ENCODE results near the gene SYT6.
"Not testable (repeated sequence)": the region's sequence is repeated elsewhere in the genome, so short reads cannot be mapped to it uniquely, and the experiment has no call there.

SYT6 gene

DNA sequence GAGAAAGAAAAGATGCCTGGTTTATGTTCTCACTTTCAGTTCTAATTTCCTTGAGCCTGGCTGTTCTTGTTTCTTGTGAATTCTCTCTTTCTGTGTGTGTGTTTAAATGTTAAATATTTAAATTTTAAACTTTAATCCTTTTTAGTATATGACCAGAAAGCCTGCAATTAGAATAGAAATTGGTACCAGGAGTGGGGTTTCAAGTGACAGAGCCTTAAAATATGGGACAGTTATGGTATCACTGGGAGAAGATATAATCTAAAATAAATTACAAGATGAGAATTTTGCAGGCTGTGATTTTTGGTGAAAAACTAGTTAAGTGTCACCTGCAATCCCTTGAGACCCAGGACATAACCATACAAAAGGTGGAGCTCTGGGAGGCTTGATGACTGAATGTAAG, 81.4 kb downstream of the SYT6 start:
- no peak for DNase-seq (ENCODE audit: low spot score)

DNA sequence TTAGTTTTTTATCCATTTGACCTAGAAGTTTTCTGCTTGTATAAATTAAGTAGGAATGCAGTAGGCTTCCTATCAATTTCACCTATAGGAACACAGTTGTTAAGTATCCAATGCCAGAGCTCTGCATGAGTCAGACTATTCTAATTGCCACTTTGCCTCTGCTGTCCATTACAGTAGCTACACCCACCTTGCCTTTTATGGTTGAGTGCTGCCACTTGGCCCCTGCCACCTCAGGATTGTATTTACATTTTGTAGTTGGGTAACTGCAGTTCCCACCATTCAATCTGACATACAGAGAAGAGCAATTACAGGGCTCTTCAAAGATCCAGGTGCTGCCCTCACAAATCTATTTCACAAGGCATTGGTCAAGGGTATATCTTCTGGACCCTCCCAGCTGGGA, 83.9 kb downstream of the SYT6 start:
- not testable (repeated sequence) for DNase-seq (ENCODE audit: low spot score)

DNA sequence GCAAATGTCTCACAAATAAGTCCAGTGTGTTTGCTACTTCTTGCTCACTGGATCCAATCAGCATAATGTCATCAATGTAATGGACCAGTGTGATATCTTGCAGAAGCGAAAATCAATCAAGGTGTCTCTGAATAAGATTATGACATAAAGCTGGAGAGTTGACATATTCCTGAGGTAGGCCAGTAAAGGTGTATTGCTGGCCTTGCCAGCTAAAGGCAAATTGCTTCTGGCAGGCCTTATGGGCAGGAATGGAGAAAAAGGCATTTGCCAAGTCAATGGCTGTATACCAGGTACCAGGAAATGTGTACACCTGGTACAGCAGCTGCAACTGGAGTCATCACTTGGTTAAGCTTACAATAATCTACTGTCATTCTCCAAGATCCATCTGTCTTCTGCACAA, 85.0 kb downstream of the SYT6 start:
- not testable (repeated sequence) for DNase-seq (ENCODE audit: low spot score)

DNA sequence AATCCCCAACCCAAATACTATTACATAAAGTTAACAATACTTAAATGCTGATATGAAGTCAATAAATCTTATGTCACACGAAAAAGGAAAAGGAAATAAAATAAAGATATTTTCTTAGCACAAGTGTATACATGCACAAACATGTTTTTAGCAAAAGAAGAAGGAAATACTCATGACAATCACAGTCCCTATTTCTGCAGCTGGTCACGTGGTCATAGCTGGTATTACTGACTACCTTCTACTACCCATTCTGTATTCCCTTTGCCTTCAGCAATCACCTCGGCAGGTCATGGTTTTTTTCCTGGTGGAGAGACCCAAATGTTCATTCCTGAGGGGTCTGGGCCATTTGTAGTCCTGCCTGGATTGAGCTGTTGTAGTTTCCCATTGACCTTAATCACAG, 88.0 kb downstream of the SYT6 start:
- not testable (repeated sequence) for DNase-seq (ENCODE audit: low spot score)

DNA sequence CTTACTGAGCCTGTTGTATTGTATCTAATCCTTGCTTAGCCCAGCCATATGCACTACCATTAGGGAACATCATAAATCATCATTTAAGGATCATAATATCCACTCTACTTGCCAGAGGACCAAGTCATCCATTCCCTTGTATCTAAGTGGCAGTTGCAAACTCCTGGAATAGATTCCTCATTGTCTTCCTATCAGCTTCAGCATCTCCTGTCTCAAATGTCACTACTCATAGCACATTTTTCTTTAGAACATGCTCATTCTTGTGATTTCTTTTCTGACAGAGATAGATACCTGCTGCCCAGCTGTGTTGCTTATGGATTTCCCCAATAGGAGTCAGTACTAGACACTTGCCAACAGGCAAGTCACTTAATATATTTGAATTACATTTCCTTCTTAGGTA, 90.1 kb downstream of the SYT6 start:
- DNase-seq (ENCODE audit: low spot score) = no peak

DNA sequence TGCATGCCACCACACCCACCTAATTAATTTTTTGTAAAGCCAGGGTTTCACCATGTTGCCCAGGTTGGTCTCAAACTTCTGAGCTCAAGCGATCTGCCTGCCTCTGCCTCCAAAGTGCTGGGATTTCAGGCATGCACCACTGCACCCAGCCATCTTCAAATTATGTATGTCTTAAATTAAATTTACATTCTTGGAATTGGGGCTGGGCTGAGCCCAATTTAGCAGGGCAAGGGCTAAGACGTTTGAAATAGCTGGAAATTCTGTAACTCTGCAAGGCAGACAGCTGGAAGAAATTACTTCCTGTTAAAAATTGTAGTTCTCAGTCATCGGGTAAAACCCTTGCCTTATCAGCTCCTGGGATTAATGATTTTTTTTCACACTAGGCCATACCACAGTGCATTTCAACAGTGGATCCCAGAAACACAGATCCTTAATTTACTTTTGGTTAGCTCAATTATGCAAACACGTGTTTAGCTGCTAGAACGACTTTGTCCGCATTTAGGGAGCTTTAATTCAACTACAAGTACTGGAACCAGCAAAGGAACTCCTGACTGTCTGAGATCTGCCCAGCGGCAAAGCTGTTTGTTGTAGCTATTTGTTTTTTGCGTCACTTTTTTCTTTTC, 91.1 kb downstream of the SYT6 start:
- DNase-seq (ENCODE audit: low spot score) = no peak

DNA sequence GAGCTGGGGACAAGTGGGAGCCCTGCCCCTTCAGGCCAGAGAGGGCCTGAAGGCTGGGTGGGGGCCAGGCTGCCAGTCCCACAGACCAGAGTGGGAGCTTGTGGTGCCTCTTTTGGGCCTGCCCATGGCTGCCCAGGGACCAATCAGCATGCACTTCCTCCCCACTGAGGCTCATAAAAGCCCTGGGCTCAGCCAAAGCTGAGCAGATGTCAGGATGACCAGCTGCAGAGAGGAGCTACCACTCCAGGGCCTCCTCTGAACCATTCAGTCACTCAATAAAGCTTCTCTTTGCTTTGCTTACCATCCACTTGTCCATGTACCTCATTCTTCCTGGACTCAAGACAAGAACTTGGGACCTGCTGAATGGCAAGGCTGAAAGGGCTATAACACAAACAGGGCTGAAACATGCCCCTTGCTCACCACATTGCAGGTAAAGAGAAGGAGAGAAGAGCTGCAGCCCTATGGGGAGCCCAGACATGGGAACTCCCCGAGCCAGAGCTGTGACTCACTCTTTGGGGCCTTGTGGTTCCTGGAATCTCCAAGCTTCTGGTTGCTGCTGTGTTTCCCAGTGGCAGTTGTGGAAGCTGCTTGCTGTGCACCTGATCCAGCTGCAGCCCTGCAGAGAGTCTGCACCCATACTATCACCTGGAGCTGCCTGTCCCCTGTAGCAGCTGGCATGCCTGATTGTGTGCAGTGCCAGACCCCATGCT, 92.4 kb downstream of the SYT6 start:
- DNase-seq (ENCODE audit: low spot score) = no peak

DNA sequence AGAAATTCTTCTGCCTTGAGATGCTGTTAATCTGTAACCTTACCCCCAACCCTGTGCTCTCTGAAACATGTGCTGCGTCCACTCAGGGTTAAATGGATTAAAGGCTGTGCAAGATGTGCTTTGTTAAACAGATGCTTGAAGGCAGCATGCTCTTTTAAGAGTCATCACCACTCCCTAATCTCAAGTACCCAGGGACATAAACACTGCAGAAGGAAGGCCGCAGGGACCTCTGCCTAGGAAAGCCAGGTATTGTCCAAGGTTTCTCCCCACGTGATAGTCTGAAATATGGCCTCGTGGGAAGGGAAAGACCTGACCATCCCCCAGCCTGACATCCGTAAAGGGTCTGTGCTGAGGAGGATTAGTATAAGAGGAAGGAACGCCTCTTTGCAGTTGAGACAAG, 95.4 kb downstream of the SYT6 start:
- not testable (repeated sequence) for DNase-seq (ENCODE audit: low spot score)

DNA sequence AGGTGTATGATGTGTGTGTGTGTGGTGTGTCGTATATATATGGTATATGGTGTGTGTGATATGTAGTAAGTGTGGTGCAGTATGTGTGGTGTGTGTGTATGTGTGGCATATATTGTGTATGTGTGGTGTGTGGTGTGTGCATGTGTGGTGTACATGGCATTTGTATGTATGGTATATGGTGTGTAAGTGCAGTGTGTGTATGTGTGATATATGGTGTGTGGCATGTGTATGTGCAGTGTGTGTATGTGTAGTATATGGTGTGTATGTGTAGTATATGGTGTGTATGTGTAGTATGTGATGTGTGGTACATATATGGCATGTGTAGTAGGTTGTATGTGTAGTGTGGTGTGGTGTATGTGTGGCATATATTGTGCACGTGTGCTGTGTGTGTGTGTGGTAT, 99.5 kb downstream of the SYT6 start:
- DNase-seq (ENCODE audit: low spot score) = no peak

DNA sequence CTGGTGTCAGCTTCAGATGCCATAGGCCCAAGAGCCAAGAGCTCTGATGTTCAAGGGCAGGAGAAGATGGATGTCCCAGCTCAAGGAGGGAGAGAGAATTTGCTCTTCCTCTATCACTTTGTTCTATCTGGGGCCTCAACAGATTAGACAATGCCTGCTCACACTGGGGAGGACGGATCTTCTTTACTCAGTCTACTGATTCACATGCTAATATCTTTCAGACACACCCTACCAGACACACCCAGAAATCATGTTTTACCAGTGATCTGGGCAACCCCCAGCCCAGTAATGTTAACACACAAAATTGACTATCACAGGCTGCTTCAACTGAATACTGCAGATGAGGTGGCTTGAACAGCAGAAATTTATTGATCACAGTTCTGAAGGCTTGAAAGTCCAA, 105.4 kb downstream of the SYT6 start:
- no peak for DNase-seq (ENCODE audit: low spot score)

DNA sequence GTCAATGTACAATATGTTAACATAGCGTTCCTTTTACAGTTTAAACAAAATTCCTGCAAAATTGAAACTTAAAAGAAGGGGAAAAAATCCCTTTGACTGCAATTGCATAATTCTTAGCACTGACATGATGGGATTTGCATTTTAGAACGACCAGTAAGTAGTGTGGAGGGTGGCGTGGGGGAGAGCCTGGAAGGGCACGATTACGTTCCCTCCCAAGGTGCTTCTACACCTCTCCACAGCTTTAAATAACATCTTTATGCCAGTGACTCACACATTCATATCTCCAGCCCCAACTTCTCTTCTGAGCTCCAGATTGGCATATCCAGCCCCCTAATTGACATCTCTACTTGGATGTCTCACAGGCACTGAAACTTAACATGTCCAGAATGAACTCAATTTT, 110.1 kb downstream of the SYT6 start:
- DNase-seq (ENCODE audit: low spot score) = no peak

DNA sequence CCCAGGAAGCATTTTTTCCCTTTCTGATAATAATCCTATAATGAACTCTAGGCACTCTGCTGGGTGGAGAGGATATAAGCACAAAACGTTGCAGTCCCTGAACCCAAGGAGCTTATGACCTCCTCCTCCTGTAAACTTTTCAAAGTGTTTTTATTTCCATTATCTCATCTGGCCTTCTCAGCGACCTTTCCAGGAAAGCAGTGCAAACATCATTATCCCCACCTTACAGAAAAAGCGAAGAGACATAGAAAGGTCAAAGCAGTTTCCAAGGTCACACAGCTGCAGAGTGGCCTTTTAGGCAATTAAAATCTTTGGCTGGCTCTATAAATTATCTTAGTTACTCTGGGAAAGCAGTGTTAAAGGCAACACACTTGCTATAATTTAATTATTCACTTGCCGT, 110.6 kb downstream of the SYT6 start:
- DNase-seq (ENCODE audit: low spot score) = no peak

DNA sequence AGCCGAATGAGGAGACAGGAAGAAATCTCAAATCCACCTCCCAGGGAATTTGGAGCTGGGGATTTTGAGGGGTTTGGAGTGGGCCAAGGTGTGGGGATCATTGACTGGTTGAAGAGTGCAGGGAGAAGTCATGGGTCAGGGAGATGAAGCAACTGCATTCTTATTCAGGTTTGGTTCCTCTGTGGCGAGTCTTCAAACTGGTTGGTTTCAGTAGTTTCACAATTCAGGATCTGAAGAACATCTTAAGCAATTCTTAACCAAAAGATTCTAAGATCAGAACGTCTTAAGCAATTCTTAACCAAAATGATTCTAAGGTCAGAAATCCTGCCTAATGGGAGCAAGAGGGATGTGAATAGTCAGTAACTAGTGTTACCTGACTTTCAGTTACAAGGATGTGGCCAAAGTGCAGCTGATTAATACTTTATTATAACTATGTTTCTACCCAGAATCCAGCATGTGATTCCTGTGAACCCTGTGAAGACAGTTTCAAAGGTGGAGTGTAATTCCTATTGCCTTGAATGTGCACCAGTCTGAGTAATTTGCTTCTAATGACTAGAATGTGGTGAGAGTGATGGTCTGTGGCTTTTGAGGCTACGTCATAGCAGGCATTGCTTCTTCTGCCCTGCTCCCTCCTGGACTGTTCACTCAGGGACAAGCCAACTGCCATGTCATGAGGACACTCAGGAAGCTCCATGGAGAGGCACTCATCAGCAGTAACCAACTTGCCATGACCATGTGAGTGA, 113.2 kb downstream of the SYT6 start:
- DNase-seq (ENCODE audit: low spot score) = no peak

Data from cerebellar cortex (tissue), 1 donor.